HepG2 (cell line): Measurements from ENCODE around the gene CEP128. TPM values are rescaled to one million over a fixed set of nuclear protein-coding genes. Genes with fewer than 3 reads are reported as not detected.

Experiments used
- DNMT1 ChIP-seq: sonication (generic); formaldehyde crosslinking; IDR thresholded peaks from 2 replicates; pipeline ENCODE4 v1.5.1; 2020; ENCODE audit warnings: mild to moderate bottlenecking, missing genetic modification reagents
- EED ChIP-seq: sonication (generic); formaldehyde crosslinking; IDR thresholded peaks from 2 replicates; pipeline ENCODE4 v1.5.0; 2020; ENCODE audit warnings: mild to moderate bottlenecking, missing genetic modification reagents
- ERF ChIP-seq: IDR thresholded peaks from 2 replicates; pipeline ENCODE4 v1.6.1; 2018; ENCODE audit warnings: missing biosample characterization, missing genetic modification reagents
- ETV6 ChIP-seq: sonication (generic); formaldehyde crosslinking; conservative IDR thresholded peaks from 2 replicates; pipeline ENCODE4 v1.4.0; 2020; ENCODE audit warnings: missing genetic modification reagents
- HNF4A ChIP-seq: sonication (generic); formaldehyde crosslinking; IDR thresholded peaks from 2 replicates; pipeline ENCODE4 v1.4.0; 2020; ENCODE audit warnings: missing genetic modification reagents
- HNRNPUL1 ChIP-seq: fragments of 200-400 bp; formaldehyde crosslinking; IDR thresholded peaks from 2 replicates; pipeline ENCODE4 v1.6.1; 2017; ENCODE audit warnings: low read depth, mild to moderate bottlenecking, low read length, moderate library complexity
- IRF2 ChIP-seq: IDR thresholded peaks from 2 replicates; pipeline ENCODE4 v1.6.1; 2018; ENCODE audit warnings: missing genetic modification reagents, missing compliant biosample characterization
- MAX ChIP-seq: IDR thresholded peaks from 2 replicates; pipeline ENCODE4 v1.6.1; 2012; ENCODE audit warnings: inconsistent platforms
- NFAT5 ChIP-seq: sonication (generic); formaldehyde crosslinking; IDR thresholded peaks from 2 replicates; pipeline ENCODE4 v1.4.0; 2020; ENCODE audit warnings: missing genetic modification reagents
- NR1H2 ChIP-seq: sonication (generic); formaldehyde crosslinking; IDR thresholded peaks from 2 replicates; pipeline ENCODE4 v1.8.1; 2022; ENCODE audit warnings: low read depth, missing genetic modification reagents, borderline replicate concordance
- POGZ ChIP-seq: sonication (generic); formaldehyde crosslinking; IDR thresholded peaks from 2 replicates; pipeline ENCODE4 v1.4.0; 2020; ENCODE audit warnings: mild to moderate bottlenecking, missing genetic modification reagents
- REL ChIP-seq: sonication (generic); formaldehyde crosslinking; conservative IDR thresholded peaks from 2 replicates; pipeline ENCODE4 v1.8.0; 2022; ENCODE audit warnings: mild to moderate bottlenecking, missing genetic modification reagents, moderate library complexity
- SALL1 ChIP-seq: sonication (generic); formaldehyde crosslinking; IDR thresholded peaks from 2 replicates; pipeline ENCODE4 v1.8.0; 2022; ENCODE audit warnings: mild to moderate bottlenecking, missing genetic modification reagents
- TEAD3 ChIP-seq: optimal IDR thresholded peaks from 2 replicates; pipeline ENCODE3; 2016; ENCODE audit warnings: borderline replicate concordance
- ZBTB20 ChIP-seq: sonication (generic); formaldehyde crosslinking; IDR thresholded peaks from 2 replicates; pipeline ENCODE4 v1.8.1; 2023; ENCODE audit warnings: missing genetic modification reagents, low read depth, mild to moderate bottlenecking, borderline replicate concordance
- ZFX ChIP-seq: sonication (generic); formaldehyde crosslinking; IDR thresholded peaks from 2 replicates; pipeline ENCODE4 v1.4.0; 2020; ENCODE audit warnings: mild to moderate bottlenecking, low read depth, missing genetic modification reagents, moderate library complexity
- ZMYM2 ChIP-seq: sonication (generic); formaldehyde crosslinking; IDR thresholded peaks from 2 replicates; pipeline ENCODE4 v1.8.0; 2022; ENCODE audit warnings: mild to moderate bottlenecking, missing genetic modification reagents
- ZNF260 ChIP-seq: sonication (generic); formaldehyde crosslinking; IDR thresholded peaks from 2 replicates; pipeline ENCODE4 v1.4.0; 2020; ENCODE audit warnings: missing genetic modification reagents, low read depth, mild to moderate bottlenecking, borderline replicate concordance
- ZNF275 ChIP-seq: sonication (generic); formaldehyde crosslinking; IDR thresholded peaks from 2 replicates; pipeline ENCODE4 v1.8.0; 2022; ENCODE audit warnings: missing genetic modification reagents, mild to moderate bottlenecking, inconsistent platforms, borderline replicate concordance
- ZNF841 ChIP-seq: sonication (generic); formaldehyde crosslinking; IDR thresholded peaks from 2 replicates; pipeline ENCODE4 v1.8.1; 2023; ENCODE audit warnings: missing genetic modification reagents, borderline replicate concordance
- polyA plus RNA-seq, 8 experiments: library from polyadenylated mRNA; depleted of rRNA in 3 of 8; stranded (reverse) in 7 of 8; unstranded in 1 of 8; fragments of >200 nt; fragmentation: Illumina TruSeq in 4 of 8; extraction: Trizol in 4 of 8; gene quantifications; 2 replicates each; pipeline versions ENCODE4 v1.2.1 to v1.2.3, GENCODE V29; 2011 to 2016; ENCODE audit warnings: low read depth in 4 of 8, missing spikeins in 1 of 8, mixed read lengths in 1 of 8; ENCODE audit not compliant: insufficient read depth in 1 of 8
- total RNA-seq, 5 experiments: library from RNA; depleted of rRNA; stranded (reverse); fragments of >200 nt; fragmentation: Illumina TruSeq; extraction: Trizol; gene quantifications; 2 replicates each; pipeline ENCODE4 v1.2.3, GENCODE V29; 2016; ENCODE audit warnings: low read depth in 1 of 5
- TF ChIP-seq, protein P1 (sequence below): IDR thresholded peaks from 2 replicates; pipeline ENCODE4 v1.6.1; 2016; ENCODE audit warnings: mild to moderate bottlenecking

Gene CEP128
- total and polyA plus RNA-seq, 2 of the 13 experiments (the other 11 are each of a cell fraction or from before 2014, with no cell fraction given), result 1.3 to 7.5 TPM

DNA sequence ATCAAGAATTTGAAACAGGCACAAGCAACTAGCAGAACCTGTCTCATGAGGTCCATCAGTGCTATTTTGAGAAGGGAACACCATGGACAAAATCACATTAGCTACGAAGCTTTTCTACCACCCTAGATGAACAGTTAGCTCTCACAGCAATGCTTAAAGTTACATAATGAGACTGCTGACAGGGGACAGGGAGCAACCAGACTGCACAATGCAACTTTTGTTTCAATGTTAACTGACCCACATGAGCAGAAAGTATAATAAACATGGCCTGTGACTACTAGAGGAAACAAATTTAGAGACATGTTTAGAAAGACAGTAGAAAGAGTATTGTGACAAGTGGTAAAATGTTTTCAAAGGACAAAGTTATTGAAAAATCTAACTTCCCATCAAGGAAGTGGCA, 282.8 kb downstream of the CEP128 start (continued):
- TF ChIP-seq ZNF275 (CRISPR knock-in tag), result no peak
- no peak for TF ChIP-seq NFAT5 (CRISPR knock-in tag)
- TF ChIP-seq, protein P1, sequence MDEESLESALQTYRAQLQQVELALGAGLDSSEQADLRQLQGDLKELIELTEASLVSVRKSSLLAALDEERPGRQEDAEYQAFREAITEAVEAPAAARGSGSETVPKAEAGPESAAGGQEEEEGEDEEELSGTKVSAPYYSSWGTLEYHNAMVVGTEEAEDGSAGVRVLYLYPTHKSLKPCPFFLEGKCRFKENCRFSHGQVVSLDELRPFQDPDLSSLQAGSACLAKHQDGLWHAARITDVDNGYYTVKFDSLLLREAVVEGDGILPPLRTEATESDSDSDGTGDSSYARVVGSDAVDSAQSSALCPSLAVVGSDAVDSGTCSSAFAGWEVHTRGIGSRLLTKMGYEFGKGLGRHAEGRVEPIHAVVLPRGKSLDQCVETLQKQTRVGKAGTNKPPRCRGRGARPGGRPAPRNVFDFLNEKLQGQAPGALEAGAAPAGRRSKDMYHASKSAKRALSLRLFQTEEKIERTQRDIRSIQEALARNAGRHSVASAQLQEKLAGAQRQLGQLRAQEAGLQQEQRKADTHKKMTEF (CRISPR knock-in tag), result 0 out of 2 replicates have a peak, but pooled peaks have one; percentile 37
- no peak for TF ChIP-seq ZNF841 (CRISPR knock-in tag)
- TF ChIP-seq POGZ (CRISPR knock-in tag), result peak; percentile 72
- no peak for TF ChIP-seq REL (CRISPR knock-in tag)
- peak; percentile 55; the same call in 1 of the 2 replicates for TF ChIP-seq ERF (CRISPR knock-in tag)
- TF ChIP-seq IRF2 (CRISPR knock-in tag), result peak; percentile 33; the same call in 1 of the 2 replicates
- TF ChIP-seq HNRNPUL1, result no peak
- no peak for TF ChIP-seq ZBTB20 (CRISPR knock-in tag)
- TF ChIP-seq TEAD3 (CRISPR knock-in tag), result peak; percentile 51
- TF ChIP-seq ZNF260, result no peak
- peak; percentile 37; the same call in 1 of the 2 replicates for TF ChIP-seq SALL1
- TF ChIP-seq ZFX, result 0 out of 2 replicates have a peak, but pooled peaks have one; percentile 31
- TF ChIP-seq ETV6 (CRISPR knock-in tag), result no peak
- TF ChIP-seq EED (CRISPR knock-in tag), result no peak
- no peak for TF ChIP-seq DNMT1 (CRISPR knock-in tag)
- no peak for TF ChIP-seq NR1H2 (CRISPR knock-in tag)
- TF ChIP-seq ZMYM2, result no peak
- peak; percentile 71 for TF ChIP-seq HNF4A (CRISPR knock-in tag)
- TF ChIP-seq MAX, result peak; percentile 36; the same call in 1 of the 2 replicates
